GM12872 (cell line): ENCODE measurements around the gene PIK3C2A.

ENCODE experiments used
- CTCF ChIP-seq: IDR thresholded peaks from 3 replicates; pipeline ENCODE4 v1.5.1; 2011; ENCODE audit warnings: low read depth, mild to moderate bottlenecking, low read length, moderate library complexity; ENCODE audit not compliant: insufficient read depth

Gene PIK3C2A

GRCh38 chr11:17188675-17189074, 19.1 kb downstream of the PIK3C2A start:
- no peak for TF ChIP-seq CTCF

- no peak for TF ChIP-seq CTCF
Measured at GRCh38 chr11:17186932-17187692, 20.7 kb downstream of the PIK3C2A start.

- no peak for TF ChIP-seq CTCF
Measured at GRCh38 chr11:17185938-17186337, 21.8 kb downstream of the PIK3C2A start.

- no peak for TF ChIP-seq CTCF
Measured at GRCh38 chr11:17184882-17185587, 22.8 kb downstream of the PIK3C2A start.

- no peak for TF ChIP-seq CTCF
Measured at GRCh38 chr11:17183836-17184235, 23.9 kb downstream of the PIK3C2A start.

- no peak for TF ChIP-seq CTCF
Measured at GRCh38 chr11:17179970-17180369, 27.8 kb downstream of the PIK3C2A start.

- no peak for TF ChIP-seq CTCF
Measured at GRCh38 chr11:17173332-17173731, 34.5 kb downstream of the PIK3C2A start.
